ENCODE results near the gene DYSF.

The DYSF gene

DNA sequence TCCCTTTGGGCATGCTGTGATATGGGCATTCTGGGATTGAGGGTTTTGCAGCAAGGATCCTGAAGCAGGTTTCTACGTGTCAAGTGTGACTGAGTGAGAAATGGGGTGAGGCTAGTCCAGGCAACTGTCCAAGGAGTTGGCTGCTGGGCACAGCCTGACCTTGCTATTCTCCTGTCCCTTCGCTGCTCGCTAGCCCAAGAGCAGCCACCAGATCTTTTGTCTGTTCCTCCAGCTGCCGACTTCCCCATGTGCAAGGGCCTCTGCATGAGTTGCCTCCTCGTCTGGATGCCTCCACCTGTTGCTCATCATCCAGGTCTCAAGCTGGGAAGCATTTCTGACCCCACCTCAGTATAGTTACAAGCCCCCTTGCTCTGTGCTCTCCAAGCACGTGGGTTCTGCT is 71.1 kb downstream of the DYSF start:
- in situ Hi-C loops (cut with HindIII; ENCODE audit: low sequenced_read_pairs), result no loop called here

DNA sequence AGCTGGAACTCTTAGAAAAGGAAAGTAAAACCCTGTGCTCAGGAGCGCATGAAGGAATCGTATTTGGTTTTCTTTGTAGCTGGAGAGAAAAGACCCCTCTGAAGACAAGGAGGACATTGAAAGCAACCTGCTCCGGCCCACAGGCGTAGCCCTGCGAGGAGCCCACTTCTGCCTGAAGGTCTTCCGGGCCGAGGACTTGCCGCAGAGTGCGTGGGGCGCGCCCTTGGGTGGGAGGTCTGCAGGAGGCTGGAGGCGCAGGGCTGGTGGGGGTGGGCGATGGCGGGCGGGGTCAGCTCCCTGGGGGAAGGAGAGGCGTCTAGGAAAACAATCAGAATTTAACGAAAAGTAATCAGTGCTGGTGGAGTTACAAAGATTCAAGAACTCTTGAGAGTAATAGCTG is 72.8 kb downstream of the DYSF start:
- in situ Hi-C loops (cut with HindIII; ENCODE audit: low sequenced_read_pairs), result no loop called here

DNA sequence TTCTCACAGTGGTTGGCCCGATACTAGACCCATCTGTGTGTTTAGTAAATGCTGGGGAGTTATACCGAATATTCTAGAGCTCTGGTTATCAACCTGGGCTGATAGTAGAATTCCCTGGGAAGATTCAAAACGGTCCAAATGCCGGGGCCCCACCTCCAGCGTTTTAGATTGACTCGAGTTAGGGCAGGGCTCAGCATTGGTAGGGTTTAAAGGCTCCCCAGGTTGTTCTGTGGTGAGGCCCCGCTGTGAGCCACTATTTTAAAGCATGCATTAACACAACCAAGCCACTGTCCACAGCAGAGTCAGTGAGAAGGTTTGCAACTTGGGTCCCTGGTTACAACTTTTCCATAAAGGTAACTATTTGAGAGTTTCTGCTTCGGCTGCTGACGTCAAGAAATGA is 73.6 kb downstream of the DYSF start:
- in situ Hi-C loops (cut with HindIII; ENCODE audit: low sequenced_read_pairs), result no loop called here

DNA sequence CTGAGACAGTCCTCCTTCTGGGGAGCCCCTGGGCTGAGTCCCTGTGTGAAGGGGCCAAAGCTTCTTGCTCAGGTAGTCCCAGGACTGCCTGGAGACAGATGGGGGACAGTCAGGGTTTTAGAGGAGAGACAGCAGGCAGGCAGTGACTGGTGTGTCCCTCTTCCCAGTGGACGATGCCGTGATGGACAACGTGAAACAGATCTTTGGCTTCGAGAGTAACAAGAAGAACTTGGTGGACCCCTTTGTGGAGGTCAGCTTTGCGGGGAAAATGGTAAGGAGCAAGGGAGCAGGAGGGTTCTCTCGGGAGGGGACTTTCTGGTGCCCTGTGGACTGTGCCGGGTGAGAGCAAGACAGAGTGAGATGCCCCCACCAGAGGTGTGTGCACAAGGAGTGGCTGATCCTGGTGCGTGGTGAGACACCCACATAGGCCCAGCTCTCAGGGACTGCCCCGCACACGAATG is 74.8 kb downstream of the DYSF start:
- in situ Hi-C loops (cut with HindIII; ENCODE audit: low sequenced_read_pairs), result no loop called here

- in situ Hi-C loops (cut with HindIII; ENCODE audit: low sequenced_read_pairs), result no loop called here
These were observed 75.4 kb downstream of the DYSF start for GRCh38 chr2:71528749-71529148.

- in situ Hi-C loops (cut with HindIII; ENCODE audit: low sequenced_read_pairs), result no loop called here
These were observed 76.8 kb downstream of the DYSF start for GRCh38 chr2:71530211-71530610.

DNA sequence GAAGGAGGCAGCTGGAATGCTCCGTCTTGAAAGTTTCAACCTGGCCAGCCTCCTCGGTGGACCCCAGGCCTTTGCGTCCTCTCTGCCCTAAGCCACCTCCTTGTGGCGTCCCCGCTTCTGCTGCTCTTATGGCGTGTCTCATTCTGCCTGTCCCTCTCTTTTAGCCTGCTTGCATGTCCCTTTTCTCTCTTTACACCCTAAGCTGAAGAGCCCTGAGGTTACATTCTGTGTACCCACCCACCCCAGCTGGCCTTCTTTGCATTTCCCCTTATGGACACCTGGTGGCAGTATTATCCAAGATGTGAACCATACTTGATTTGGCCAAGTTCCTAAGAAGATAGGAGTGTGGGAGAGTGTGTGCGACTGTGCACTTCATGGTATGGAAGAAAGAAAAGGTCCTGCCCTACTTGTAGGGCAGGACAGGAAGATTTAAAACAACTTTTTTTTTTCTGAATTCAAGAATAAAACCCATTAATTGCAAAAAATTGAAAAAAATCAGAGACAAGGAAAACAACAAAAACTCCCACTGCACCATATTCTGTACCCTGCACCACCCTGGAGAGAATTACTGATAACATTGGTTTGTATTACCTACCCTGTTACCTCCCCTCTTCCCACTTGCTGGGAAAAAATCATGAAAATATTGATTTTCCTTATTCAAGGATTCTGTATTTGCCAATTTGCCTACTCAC is 77.4 kb downstream of the DYSF start:
- in situ Hi-C loops (cut with HindIII; ENCODE audit: low sequenced_read_pairs), result no loop called here

DNA sequence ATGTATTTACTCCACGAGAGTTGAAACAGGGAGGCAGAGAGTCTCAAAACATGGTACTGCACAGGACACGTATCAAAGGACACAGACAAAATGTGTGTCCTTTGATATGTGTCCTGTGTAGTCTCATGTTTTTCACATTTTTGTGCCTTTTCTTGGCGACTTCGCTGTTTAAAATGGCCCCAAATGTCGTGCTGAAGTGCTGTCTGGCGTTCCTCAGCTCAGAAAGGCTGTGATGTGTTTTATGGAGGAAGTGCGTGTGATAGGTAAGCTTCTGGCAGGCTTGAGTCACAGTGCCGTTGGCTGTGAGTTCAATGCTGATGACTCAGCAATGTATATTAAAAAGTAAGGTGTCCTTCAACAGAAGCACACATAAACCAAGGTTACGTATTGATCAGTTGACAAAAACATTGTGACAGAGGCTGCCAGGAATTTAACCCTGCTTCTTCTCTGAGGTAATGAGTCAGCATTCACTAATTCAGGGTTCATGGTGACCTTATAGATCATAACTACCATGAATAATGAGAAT is 78.2 kb downstream of the DYSF start:
- in situ Hi-C loops (cut with HindIII; ENCODE audit: low sequenced_read_pairs), result no loop called here

DNA sequence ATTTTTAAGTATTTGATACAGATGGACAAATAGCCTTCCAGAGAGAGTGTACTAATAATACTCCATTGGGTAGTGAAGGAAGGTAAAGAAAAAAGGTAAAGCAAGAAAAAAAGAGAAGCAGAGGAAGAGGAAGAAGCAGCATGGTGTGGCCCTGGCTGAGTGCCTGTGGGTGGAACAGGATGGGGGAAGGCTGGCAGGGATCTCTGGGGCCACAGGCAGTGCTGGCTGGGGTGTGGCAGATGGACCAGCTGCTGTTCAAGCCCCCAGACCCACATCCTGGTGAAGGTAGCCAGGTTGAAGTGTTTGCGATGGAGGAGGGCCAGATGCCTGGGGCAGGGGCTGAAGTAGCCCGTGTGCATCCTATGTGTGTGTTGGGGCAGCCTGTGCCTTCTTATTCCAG is 79.0 kb downstream of the DYSF start:
- in situ Hi-C loops (cut with HindIII; ENCODE audit: low sequenced_read_pairs), result no loop called here

GRCh38 chr2:71534201-71534600 is 80.8 kb downstream of the DYSF start:
- in situ Hi-C loops (cut with HindIII; ENCODE audit: low sequenced_read_pairs), result no loop called here

DNA sequence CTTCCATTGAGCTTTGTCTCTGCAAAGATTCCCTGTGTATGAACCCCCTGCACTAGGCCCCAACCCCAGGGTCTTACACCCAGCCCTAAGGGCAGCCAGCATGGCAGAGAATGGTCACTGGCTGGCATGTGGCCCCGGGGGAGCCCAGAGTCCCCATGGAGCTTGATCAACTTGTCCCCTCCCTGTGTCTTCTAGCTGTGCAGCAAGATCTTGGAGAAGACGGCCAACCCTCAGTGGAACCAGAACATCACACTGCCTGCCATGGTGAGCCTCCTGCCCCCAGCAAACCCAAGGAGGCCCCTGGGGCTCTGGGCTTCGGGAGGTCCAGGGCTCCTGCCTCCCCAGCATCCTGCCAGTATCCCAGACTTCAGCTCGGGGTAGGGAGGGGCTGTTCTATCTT is 81.5 kb downstream of the DYSF start:
- in situ Hi-C loops (cut with HindIII; ENCODE audit: low sequenced_read_pairs), result no loop called here

DNA sequence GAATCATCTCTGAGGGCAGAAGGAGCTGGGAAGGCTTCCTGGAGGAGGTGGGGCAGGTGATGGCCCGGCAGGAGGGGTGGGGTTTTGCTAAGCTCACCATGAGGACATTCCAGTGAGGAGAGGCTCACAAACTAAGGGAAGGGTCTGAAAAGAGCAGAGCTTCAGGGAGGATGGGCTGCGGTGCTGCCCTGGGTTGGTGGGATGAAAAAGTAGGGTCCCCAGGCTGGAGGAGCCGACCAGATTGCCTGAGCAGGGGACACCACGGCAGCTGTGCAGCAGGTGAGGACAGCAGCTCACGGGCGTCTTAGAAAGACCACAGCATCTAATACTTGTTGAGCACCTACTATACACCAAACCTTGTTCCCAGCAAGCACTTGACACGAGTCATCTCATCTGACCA is 82.2 kb downstream of the DYSF start:
- in situ Hi-C loops (cut with HindIII; ENCODE audit: low sequenced_read_pairs), result no loop called here

DNA sequence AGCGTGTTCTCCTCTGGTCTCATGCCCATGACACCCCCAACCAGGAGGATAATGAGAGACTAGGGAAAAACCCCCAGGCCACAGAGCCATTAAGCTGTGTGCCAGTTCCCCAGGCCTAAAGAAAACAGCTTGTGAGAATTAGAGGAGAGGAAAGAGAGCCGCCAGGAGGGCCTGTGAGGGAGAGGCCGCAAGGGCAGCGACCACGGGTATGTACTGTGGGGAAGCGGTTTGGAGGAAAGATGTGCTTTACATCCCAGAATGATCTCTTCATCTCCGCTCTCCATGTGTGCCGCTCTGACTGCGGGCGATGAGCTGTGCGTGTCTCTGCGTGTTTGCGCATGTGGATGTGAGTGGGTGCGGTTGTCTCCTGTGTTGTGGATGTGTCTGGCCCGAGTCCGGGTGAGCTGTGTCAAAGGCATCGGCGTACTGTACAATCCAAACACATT is 82.9 kb downstream of the DYSF start:
- in situ Hi-C loops (cut with HindIII; ENCODE audit: low sequenced_read_pairs), result no loop called here

DNA sequence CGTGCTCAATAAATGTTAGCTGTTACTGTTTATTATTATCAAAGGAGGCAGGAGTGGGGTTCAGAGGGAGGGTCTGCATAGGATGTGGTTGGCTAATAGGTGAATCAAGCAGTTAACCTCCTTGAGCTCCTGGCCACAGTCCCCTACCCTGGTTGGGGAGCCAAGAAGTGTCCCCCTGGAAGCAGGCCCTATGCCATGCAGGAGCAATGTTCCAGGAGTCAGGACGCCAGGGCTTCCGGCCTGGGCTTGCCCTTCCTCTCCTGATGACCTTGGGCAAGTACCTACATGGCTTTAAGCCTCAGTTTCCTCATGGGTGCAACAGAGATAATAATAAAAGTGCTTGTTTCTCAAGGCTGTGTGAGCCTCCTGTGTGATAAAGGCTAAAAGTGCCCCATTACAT is 84.9 kb downstream of the DYSF start:
- in situ Hi-C loops (cut with HindIII; ENCODE audit: low sequenced_read_pairs), result no loop called here

DNA sequence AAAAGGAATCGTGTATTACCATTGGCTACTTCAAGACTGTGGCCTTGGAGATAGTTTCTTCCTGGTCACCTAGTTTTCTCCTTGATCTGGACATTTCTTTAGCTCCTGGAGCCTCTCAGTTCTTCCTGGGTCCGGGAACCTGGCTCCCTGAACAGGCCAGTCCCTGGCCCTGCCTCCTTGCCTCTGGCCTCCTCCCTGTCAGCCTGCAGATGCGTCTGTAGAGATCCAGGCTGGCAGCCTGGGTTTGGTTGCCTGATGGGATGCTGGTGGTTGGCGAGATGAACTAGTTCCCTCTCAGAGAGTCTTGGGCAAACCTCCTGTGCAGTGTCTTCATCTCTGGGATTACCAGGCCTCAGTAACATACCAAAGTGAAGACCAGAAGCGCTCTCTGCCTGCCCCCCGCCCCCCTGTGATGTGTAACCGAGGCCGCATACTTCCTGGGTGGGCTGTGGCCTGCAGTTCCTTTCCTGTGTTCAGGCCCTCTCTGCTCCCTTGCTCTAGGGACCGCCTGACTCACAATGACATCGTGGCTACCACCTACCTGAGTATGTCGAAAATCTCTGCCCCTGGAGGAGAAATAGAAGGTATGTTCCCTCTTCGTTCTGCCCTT is 85.4 kb downstream of the DYSF start:
- in situ Hi-C loops (cut with HindIII; ENCODE audit: low sequenced_read_pairs), result no loop called here

DNA sequence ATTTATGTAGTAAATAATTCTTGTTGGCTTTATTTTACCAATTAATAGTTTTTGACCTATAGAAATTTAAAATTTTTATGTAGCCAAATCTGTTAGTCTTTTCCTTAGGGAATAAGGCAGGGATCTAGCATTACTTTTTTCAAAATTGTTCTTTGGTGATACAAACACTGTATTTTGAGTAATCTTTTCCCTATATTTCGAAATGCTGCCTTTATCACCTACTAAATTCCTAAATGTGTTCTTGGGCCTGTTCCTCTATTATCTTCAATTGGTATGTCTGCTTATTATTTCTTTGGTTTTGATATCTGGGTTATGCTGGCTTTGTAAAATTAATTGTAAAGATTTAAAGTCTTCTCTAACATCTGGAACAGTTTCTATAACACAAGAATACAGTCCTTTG is 87.5 kb downstream of the DYSF start:
- in situ Hi-C loops (cut with HindIII; ENCODE audit: low sequenced_read_pairs), result no loop called here

GRCh38 chr2:71544919-71545571 is 91.7 kb downstream of the DYSF start:
- in situ Hi-C loops (cut with HindIII; ENCODE audit: low sequenced_read_pairs), result no loop called here

DNA sequence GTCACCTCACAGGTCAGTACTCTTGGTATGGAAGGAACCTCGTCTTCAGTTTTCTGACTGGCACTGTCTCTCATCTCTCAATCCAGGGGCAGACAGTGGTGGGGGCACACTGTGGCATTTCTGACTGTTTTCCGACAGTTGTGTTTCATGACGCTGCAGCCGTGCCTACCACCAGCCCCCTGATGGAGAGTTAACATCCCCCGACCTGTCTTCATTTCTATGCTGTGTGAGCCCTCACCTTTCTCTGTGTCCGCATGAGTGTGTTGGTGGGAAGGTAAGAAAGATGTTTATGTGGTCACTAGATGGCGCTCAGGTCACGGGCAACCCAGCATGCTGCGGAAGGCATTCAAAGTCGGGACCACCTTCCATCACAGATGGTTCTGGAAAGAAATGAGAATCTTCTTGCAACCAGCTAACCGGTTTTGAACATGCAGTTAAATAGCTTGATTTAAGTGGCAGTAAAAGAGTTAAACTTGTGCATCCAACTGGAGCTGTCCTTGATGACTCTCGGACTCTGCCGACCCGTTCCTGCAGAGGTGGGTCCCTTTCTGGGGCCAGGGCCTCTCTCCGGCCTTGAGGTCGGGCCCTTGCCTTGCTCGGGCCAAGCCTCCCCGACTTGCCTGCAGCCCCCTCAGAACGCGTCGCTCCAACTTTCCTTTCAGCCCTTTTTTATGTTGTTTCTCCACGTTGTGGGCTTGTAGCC is 92.4 kb downstream of the DYSF start:
- in situ Hi-C loops (cut with HindIII; ENCODE audit: low sequenced_read_pairs), result no loop called here

- in situ Hi-C loops (cut with HindIII; ENCODE audit: low sequenced_read_pairs), result no loop called here
These were observed 92.9 kb downstream of the DYSF start for GRCh38 chr2:71546275-71546638.

- in situ Hi-C loops (cut with HindIII; ENCODE audit: low sequenced_read_pairs), result no loop called here
These were observed 93.5 kb downstream of the DYSF start for GRCh38 chr2:71546777-71547281.

DNA sequence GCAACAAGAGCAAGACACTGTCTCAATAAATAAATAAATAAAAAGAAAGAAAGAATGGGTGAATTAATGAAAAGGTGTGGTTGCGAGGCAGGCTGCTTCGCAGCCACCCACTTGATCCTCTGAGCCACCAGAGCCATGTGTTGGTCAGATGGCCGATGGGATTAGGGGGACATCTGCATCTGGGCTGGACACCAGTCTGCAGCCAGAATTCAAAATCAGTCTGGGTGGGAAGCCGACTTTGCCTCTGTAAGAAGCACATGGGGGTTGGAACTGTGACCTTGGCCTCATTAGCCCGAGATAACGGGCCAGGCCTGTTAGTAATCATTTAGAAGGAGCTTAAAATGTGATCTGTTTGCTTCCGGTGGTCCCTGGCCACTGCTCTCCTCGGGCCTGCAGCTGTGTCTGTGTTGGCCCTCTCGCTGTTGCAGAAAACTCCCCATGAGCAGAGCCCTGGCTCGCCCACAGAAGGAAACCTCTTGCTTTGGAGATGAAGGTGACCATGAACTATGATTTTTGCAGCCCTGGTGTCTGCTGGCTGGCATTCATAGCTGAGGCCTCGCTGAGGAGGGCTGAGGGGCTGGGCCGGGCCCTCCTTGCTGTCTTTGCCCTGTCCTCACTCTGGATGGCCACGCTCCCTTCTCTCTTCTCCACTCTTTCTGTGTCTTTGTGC is 94.4 kb downstream of the DYSF start:
- in situ Hi-C loops (cut with HindIII; ENCODE audit: low sequenced_read_pairs), result no loop called here
